ENCODE data around the gene FAM219B. TPM values are rescaled to one million over a fixed set of nuclear protein-coding genes. Genes with fewer than 3 reads are reported as not detected.
A peak's percentile ranks its signal among the peaks of the same experiment; 100 is the strongest.

The FAM219B gene
- total RNA-seq, 1 experiment from 2014 or later = 99.6 TPM

DNA sequence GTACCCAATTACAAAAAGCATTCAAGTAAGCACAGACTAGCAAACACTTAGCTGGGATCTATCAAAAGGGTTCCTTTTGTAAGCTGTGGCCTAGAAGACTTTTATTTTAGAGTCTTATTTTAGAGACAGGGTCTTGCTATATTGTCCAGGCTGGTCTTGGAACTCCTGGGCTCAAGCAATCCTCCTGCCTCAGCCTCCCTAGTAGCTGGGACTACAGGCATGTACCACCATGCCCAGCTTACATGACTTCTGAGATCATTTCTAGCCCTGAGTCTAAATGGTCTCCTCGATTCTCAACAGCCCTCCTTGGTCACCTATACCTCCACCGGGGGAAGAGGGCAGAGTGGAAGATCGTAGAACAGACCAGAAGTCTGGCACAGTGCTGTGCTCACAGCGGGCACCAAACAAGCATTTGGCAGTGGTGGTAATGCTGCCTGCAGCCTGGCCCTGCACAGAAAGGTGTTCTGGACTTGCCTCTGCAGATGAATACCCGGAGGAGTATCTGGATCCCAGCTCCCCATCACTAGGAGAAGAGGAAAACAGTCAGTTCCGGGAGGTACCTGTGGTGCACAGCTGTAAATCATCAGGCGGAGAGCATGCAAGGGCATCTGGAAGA is 2.4 kb downstream of the FAM219B start:
- ATAC-seq (no peak), DNase-seq (ENCODE audit: low spot score) (no peak)
- H3K4me3 Mint-ChIP-seq = peak overlapping the region; percentile 94
- H3K9me3 Mint-ChIP-seq = peaks cover 8% of the 10 kb centered on the region
- H3K36me3 Mint-ChIP-seq = peaks cover 52% of the 10 kb centered on the region
- TF ChIP-seq ZNF121 (CRISPR knock-in tag; IDR thresholded peaks at IDR 0.05) = peak; percentile 64
- TF ChIP-seq, protein P1, sequence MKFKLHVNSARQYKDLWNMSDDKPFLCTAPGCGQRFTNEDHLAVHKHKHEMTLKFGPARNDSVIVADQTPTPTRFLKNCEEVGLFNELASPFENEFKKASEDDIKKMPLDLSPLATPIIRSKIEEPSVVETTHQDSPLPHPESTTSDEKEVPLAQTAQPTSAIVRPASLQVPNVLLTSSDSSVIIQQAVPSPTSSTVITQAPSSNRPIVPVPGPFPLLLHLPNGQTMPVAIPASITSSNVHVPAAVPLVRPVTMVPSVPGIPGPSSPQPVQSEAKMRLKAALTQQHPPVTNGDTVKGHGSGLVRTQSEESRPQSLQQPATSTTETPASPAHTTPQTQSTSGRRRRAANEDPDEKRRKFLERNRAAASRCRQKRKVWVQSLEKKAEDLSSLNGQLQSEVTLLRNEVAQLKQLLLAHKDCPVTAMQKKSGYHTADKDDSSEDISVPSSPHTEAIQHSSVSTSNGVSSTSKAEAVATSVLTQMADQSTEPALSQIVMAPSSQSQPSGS (CRISPR knock-in tag; IDR thresholded peaks at IDR 0.05; ENCODE audit: borderline replicate concordance, low read depth) = no peak
- peaks cover 15% of the 10 kb centered on the region for H3K4me1 Mint-ChIP-seq
- no peaks in the 10 kb centered on the region for H3K27me3 Mint-ChIP-seq (ENCODE audit: low read depth)
- CTCF ChIA-PET = interaction anchor here (4.1 kb wide), 1 partner anchor 135 kb away, joined by 50 read pairs; no protein-coding TSS in a partner anchor
- POLR2A ChIA-PET = no interaction called here
- H3K27ac Mint-ChIP-seq = no peak overlapping the region

DNA sequence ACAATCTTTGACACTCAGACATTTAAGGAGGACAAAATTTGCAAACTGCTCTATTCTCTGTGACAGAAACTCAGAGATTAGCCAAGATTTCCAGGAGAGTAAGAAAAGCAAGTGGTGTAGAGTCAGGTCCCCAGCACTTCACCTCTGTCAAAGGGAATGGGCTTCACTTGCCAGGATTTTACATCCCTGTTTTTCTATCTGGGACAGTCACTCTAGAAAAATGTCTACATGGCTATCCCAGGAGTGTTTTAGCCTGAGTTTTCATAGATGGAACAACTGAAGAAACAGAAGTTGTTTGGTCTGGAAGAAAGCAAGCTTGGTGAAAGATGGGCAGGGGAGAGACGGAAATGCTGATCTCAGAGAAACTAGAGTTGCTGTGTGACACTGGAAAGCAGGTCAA is 3.0 kb downstream of the FAM219B start:
- DNase-seq (ENCODE audit: low spot score) = no peak
- ChIA-PET CTCF (interaction anchor here (1.2 to 4.1 kb wide), 2 partner anchors 47 to 134 kb away, joined by 6 to 50 read pairs; no protein-coding TSS in a partner anchor), POLR2A (interaction anchor here (0.7 kb wide), 1 partner anchor 289 kb away, joined by 14 read pairs; no protein-coding TSS in a partner anchor)
- Mint-ChIP-seq H3K27me3 (ENCODE audit: low read depth) (no peaks in the 10 kb centered on the region), H3K4me3 (no peak overlapping the region), H3K27ac (0 out of 2 replicates have a peak overlapping the region, but pooled peaks have one; percentile 67), H3K4me1 (peaks cover 15% of the 10 kb centered on the region), H3K9me3 (peaks cover 3% of the 10 kb centered on the region), H3K36me3 (peaks cover 49% of the 10 kb centered on the region)
- TF ChIP-seq OVOL2 (CRISPR knock-in tag; IDR thresholded peaks at IDR 0.05; ENCODE audit: borderline replicate concordance) (no peak), NFYB (CRISPR knock-in tag; conservative IDR thresholded peaks at IDR 0.05; ENCODE audit: low read depth) (no peak), JAZF1 (CRISPR knock-in tag; IDR thresholded peaks at IDR 0.05) (no peak), CREB1 (CRISPR knock-in tag; IDR thresholded peaks at IDR 0.05) (no peak), ZNF317 (CRISPR knock-in tag; IDR thresholded peaks at IDR 0.05; ENCODE audit: borderline replicate concordance, low read depth) (no peak), SMAD4 (CRISPR knock-in tag; IDR thresholded peaks at IDR 0.05) (no peak), IRF2 (CRISPR knock-in tag; IDR thresholded peaks at IDR 0.05; ENCODE audit: borderline replicate concordance, low read depth) (no peak)
- TF ChIP-seq, protein P2, sequence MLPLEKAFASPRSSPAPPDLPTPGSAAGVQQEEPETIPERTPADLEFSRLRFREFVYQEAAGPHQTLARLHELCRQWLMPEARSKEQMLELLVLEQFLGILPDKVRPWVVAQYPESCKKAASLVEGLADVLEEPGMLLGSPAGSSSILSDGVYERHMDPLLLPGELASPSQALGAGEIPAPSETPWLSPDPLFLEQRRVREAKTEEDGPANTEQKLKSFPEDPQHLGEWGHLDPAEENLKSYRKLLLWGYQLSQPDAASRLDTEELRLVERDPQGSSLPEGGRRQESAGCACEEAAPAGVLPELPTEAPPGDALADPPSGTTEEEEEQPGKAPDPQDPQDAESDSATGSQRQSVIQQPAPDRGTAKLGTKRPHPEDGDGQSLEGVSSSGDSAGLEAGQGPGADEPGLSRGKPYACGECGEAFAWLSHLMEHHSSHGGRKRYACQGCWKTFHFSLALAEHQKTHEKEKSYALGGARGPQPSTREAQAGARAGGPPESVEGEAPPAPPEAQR (CRISPR knock-in tag; IDR thresholded peaks at IDR 0.05) = no peak
- TF ChIP-seq, protein P3, sequence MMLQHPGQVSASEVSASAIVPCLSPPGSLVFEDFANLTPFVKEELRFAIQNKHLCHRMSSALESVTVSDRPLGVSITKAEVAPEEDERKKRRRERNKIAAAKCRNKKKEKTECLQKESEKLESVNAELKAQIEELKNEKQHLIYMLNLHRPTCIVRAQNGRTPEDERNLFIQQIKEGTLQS (CRISPR knock-in tag; conservative IDR thresholded peaks at IDR 0.05) = no peak
- TF ChIP-seq, protein P4, sequence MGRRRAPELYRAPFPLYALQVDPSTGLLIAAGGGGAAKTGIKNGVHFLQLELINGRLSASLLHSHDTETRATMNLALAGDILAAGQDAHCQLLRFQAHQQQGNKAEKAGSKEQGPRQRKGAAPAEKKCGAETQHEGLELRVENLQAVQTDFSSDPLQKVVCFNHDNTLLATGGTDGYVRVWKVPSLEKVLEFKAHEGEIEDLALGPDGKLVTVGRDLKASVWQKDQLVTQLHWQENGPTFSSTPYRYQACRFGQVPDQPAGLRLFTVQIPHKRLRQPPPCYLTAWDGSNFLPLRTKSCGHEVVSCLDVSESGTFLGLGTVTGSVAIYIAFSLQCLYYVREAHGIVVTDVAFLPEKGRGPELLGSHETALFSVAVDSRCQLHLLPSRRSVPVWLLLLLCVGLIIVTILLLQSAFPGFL (CRISPR knock-in tag; IDR thresholded peaks at IDR 0.05; ENCODE audit: borderline replicate concordance) = no peak
- TF ChIP-seq, protein P5, sequence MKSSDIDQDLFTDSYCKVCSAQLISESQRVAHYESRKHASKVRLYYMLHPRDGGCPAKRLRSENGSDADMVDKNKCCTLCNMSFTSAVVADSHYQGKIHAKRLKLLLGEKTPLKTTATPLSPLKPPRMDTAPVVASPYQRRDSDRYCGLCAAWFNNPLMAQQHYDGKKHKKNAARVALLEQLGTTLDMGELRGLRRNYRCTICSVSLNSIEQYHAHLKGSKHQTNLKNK (CRISPR knock-in tag; IDR thresholded peaks at IDR 0.05) = no peak
- TF ChIP-seq, protein P6, sequence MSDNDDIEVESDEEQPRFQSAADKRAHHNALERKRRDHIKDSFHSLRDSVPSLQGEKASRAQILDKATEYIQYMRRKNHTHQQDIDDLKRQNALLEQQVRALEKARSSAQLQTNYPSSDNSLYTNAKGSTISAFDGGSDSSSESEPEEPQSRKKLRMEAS (CRISPR knock-in tag; IDR thresholded peaks at IDR 0.05) = no peak
- no peak for ATAC-seq

DNA sequence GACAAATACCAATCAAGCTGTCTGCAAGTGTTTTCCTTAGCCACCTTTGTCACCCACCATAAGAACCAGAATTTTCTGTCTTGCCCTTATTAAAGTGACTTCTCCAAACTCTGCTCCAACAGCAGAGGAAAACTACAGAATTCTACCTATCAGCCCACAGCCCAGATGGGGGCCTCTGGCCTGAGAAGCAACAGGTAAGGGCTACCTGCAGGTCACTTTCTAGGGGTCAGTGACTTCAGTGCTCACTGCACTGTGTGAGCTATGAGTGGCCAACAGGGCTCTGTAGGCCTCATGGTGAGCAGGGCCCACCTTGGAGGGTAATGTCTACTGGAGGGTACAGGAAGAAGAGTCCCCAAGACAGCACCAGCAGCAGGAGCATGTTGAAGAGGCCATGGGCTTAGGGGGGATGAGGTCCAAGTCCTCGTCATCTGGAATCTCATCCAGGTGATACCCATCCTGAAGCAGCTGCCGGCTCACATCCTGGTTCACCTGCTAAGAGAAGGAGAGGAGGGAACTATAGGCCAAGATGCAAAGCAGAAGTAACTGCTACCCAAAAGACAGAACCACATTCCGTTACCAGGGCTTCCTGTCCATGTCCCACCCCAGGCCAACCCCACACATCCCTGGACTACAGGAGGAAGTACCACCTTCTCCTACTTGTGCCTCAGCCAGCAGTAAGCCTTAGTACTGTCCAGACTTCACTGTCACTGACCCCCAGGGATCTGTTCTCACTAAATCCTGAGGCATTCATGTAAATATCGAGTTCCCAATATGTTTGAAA is 4.2 kb downstream of the FAM219B start:
- Mint-ChIP-seq H3K4me3 (no peak overlapping the region), H3K4me1 (peaks cover 14% of the 10 kb centered on the region), H3K9me3 (no peaks in the 10 kb centered on the region), H3K27me3 (ENCODE audit: low read depth) (no peaks in the 10 kb centered on the region), H3K27ac (no peak overlapping the region), H3K36me3 (peaks cover 46% of the 10 kb centered on the region)
- ATAC-seq (no peak), DNase-seq (ENCODE audit: low spot score) (no peak)
- ChIA-PET POLR2A (interaction anchor here (0.6 to 1.6 kb wide), 6 partner anchors 12 to 466 kb away, joined by 3 to 5 read pairs (median 4); partner anchors contain the start of genes MAN2C1, MPI and RPP25), CTCF (interaction anchor here (0.6 to 4.1 kb wide), 62 partner anchors 8 to 405 kb away, joined by 3 to 50 read pairs (median 6); partner anchors contain the start of genes COX5A, CPLX3, MPI and PPCDC)
- TF ChIP-seq, protein P7, sequence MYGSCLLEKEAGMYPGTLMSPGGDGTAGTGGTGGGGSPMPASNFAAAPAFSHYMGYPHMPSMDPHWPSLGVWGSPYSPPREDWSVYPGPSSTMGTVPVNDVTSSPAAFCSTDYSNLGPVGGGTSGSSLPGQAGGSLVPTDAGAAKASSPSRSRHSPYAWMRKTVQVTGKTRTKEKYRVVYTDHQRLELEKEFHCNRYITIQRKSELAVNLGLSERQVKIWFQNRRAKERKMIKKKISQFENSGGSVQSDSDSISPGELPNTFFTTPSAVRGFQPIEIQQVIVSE (CRISPR knock-in tag; IDR thresholded peaks at IDR 0.05; ENCODE audit: borderline replicate concordance) = no peak
- TF ChIP-seq SOX15 (CRISPR knock-in tag; IDR thresholded peaks at IDR 0.05) = no peak
- TF ChIP-seq, protein P8, sequence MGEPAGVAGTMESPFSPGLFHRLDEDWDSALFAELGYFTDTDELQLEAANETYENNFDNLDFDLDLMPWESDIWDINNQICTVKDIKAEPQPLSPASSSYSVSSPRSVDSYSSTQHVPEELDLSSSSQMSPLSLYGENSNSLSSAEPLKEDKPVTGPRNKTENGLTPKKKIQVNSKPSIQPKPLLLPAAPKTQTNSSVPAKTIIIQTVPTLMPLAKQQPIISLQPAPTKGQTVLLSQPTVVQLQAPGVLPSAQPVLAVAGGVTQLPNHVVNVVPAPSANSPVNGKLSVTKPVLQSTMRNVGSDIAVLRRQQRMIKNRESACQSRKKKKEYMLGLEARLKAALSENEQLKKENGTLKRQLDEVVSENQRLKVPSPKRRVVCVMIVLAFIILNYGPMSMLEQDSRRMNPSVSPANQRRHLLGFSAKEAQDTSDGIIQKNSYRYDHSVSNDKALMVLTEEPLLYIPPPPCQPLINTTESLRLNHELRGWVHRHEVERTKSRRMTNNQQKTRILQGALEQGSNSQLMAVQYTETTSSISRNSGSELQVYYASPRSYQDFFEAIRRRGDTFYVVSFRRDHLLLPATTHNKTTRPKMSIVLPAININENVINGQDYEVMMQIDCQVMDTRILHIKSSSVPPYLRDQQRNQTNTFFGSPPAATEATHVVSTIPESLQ (CRISPR knock-in tag; IDR thresholded peaks at IDR 0.05) = no peak
